Left ventricle myocardium inferior (tissue), 1 donor: Measurements from ENCODE around the gene MAMSTR. TPM values are rescaled to one million over a fixed set of nuclear protein-coding genes. Genes with fewer than 3 reads are reported as not detected.

Experiments
- DNase-seq: peaks from one replicate; pipeline ENCODE4 v3.0.0-alpha.2; 2020
- H3K27ac ChIP-seq: fragments of 200-600 bp; replicated peaks from 2 replicates; pipeline ENCODE4 v1.8.0; 2021
- H3K27me3 ChIP-seq: fragments of 200-600 bp; 2 replicates; pipeline ENCODE4 v1.8.0; 2021; ENCODE audit warnings: low read depth
- H3K36me3 ChIP-seq: fragments of 200-600 bp; 2 replicates; pipeline ENCODE4 v1.8.0; 2021
- H3K4me1 ChIP-seq: fragments of 200-600 bp; 2 replicates; pipeline ENCODE4 v1.8.0; 2021
- H3K4me3 ChIP-seq: fragments of 200-600 bp; 2 replicates; pipeline ENCODE4 v1.8.0; 2021; ENCODE audit warnings: mild to moderate bottlenecking, moderate library complexity
- H3K9me3 ChIP-seq: fragments of 200-600 bp; replicated peaks from 2 replicates; pipeline ENCODE4 v1.8.0; 2021
- intact Hi-C: fragments of 100-400 bp; cut with micrococcal nuclease; formaldehyde crosslinking; loops from one replicate; pipeline ENCODE4 v1.11.0; 2022
- total RNA-seq: library from RNA; stranded (reverse); fragmentation: NEBNext Ultra II Directional; extraction: Animal tissue kit (Norgen Biotek cat#: 25700); gene quantifications from one replicate; pipeline ENCODE4 v1.2.1, GENCODE V29; 2021
- TF ChIP-seq, protein P1 (sequence below): fragments of 200-600 bp; IDR thresholded peaks from 2 replicates; pipeline ENCODE4 v1.8.0; 2021; ENCODE audit warnings: antibody characterized with exemption, mild to moderate bottlenecking, borderline replicate concordance
- donor health status: DM: no; HTN: yes; CAD: no; lungs with severe emphysema.

The MAMSTR gene
- total RNA-seq, 1 donor from 2014 or later = 1.8 TPM

DNA sequence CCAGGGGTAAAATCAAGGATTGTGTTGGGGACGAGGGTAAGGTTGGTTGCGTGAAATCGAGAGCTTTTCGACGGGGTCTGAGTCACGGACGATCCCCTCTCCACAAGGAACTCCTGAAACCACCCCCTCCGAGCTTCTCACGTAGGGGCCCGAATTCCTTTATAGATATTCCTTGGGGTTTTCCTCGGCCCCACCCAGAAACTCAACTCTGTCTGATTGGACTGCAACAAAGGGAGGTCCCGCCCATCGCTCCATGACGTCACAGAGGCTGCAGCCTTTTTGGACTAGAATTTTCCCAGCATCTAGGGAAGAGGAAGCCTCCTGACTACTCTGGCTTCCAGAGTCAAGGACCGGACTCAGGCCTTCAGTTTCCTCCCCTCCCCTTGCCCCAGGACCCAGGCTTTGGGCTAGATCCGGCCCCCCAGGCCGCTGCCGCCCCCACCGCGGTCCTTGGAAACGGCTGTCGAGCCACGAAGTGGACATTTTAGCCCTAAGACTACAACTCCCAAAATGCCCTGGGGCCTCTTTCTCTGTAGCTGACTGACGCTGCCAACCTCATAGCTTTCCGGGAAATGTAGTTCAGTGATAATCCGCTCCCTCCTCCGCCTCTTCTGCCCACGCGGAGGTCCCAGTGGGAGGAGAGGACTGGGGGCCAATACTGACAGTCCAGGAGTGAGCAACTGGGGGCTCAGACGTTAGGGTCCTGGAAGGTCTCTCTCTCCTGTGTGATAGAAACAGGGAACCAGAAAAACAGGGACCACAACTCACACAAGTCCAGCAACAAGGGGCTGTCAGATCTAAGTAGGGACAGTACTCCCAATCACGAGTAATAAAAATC lies 27.4 kb upstream of the MAMSTR start, which contains the start of gene IZUMO1:
Gene IZUMO1 (minus strand): TSS at position 172 of the 838 bp plus-strand sequence. CDS start 1,050 bp downstream, outside the sequence.
- DNase-seq = peak; percentile 84
- Histone ChIP-seq H3K27me3 (peaks cover 27% of the 10 kb centered on the region), H3K9me3 (no peaks in the 10 kb centered on the region), H3K4me3 (peak within 1 kb of the TSS; percentile 61), H3K36me3 (peaks cover 8% of the 10 kb centered on the region), H3K27ac (peak within 1 kb of the TSS; percentile 90), H3K4me1 (peaks cover 28% of the 10 kb centered on the region)
- intact Hi-C loops = loop anchor here (10.0 kb wide), 1 partner anchor 102 kb away; the partner anchor contains the start of gene CA11
- TF ChIP-seq, protein P1, sequence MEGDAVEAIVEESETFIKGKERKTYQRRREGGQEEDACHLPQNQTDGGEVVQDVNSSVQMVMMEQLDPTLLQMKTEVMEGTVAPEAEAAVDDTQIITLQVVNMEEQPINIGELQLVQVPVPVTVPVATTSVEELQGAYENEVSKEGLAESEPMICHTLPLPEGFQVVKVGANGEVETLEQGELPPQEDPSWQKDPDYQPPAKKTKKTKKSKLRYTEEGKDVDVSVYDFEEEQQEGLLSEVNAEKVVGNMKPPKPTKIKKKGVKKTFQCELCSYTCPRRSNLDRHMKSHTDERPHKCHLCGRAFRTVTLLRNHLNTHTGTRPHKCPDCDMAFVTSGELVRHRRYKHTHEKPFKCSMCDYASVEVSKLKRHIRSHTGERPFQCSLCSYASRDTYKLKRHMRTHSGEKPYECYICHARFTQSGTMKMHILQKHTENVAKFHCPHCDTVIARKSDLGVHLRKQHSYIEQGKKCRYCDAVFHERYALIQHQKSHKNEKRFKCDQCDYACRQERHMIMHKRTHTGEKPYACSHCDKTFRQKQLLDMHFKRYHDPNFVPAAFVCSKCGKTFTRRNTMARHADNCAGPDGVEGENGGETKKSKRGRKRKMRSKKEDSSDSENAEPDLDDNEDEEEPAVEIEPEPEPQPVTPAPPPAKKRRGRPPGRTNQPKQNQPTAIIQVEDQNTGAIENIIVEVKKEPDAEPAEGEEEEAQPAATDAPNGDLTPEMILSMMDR = no peak

DNA sequence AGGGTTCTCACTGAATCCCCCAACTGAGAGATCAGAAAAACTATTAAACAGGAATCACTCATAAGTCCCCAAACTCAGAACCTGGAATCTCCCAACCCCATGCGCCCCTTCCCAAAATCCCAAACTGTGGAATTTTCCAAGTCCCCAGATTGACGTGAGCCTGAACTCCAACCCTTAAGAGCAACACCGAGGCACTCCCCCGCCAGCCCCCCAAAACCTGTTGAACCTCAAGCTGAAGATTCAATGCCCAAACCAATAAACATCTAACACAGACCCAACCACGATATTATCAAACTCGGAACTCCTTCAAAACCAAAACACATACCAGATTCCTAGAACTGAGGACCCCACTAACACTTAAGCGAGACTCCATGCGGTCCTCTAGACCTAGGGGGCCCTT lies 26.6 kb upstream of the MAMSTR start:
- TF ChIP-seq, protein P1 = no peak
- Histone ChIP-seq H3K4me3 (peak overlapping the region; percentile 61), H3K27me3 (peaks cover 18% of the 10 kb centered on the region), H3K36me3 (peaks cover 8% of the 10 kb centered on the region), H3K27ac (peak overlapping the region; percentile 90), H3K4me1 (peaks cover 32% of the 10 kb centered on the region), H3K9me3 (no peaks in the 10 kb centered on the region)
- intact Hi-C loops = loop anchor here (10.0 kb wide), 1 partner anchor 101 kb away; the partner anchor contains the start of gene CA11
- no peak for DNase-seq

DNA sequence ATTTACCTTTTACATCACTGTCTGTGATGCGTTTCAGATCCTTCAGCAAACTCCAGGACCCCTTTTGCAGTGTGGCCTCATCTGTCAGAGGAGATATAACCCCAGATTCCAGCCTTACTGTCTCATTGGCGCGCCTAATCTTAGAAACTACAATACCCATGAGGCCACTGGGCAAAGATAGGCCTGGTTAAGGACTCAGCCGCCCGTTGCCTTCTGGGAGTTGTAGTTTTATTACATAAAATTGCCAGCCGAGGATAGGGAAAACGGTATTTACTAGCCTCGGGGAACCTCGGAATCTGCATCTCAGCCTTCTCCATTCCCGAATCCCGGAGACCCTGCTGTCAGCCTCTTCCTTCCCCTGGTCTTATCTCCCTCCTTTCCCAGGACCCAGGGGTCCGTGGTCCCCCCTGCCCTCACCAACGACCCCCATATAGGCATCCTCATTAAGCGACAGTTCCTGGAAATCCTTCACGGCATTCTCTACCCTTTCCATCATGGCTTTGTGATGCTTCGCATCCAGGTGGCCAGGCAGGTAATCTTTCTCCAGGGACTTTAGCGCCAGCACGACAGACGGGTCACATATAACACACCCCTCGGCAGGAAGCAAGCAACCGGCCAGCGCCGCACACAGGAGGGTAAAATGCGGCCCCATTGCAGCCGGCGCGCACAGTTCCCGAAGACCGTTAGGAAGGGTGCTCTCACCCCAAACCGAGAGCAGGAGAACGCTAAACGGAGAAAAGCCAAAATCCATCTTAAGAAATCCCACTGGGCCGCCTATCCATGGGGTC lies 25.9 kb upstream of the MAMSTR start:
- Histone ChIP-seq H3K9me3 (no peaks in the 10 kb centered on the region), H3K4me1 (peaks cover 31% of the 10 kb centered on the region), H3K4me3 (no peak overlapping the region), H3K36me3 (peaks cover 4% of the 10 kb centered on the region), H3K27me3 (peaks cover 12% of the 10 kb centered on the region), H3K27ac (no peak overlapping the region)
- intact Hi-C loops = loop anchor here (10.0 kb wide), 1 partner anchor 101 kb away; the partner anchor contains the start of gene CA11
- TF ChIP-seq, protein P1 = no peak
- DNase-seq = no peak

DNA sequence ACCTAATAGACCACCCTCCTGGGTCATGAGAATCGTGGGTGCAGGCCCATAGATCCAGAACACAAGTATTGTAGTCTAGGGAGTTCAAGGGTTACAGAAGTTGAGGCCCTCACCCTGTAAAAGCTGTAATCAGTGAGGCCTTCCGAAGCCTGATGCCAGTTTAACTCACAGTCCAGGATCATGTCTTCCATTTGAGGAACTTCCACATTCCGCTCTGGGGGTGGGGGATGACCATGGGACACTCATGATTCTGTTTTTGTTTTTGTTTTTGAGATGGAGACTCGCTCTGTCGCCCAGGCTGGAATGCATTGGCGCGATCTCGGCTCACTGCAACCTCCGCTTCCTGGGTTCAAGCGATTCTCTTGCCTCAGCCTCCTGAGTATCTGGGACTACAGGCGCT lies 22.6 kb upstream of the MAMSTR start:
- peaks cover 12% of the 10 kb centered on the region for H3K27me3 ChIP-seq
- no peaks in the 10 kb centered on the region for H3K9me3 ChIP-seq
- H3K27ac ChIP-seq = peak overlapping the region; percentile 92
- TF ChIP-seq, protein P1 = no peak
- no peak for DNase-seq
- peaks cover 50% of the 10 kb centered on the region for H3K4me1 ChIP-seq
- no peaks in the 10 kb centered on the region for H3K36me3 ChIP-seq
- intact Hi-C loops = loop anchor here (10.0 kb wide), 1 partner anchor 97 kb away; the partner anchor contains the start of gene CA11
- H3K4me3 ChIP-seq = no peak overlapping the region
